ENCODE results near the gene MAGI3. TPM values are rescaled to one million over a fixed set of nuclear protein-coding genes. Genes with fewer than 3 reads are reported as not detected.
"Not testable (repeated sequence)": the region's sequence is repeated elsewhere in the genome, so short reads cannot be mapped to it uniquely, and the experiment has no call there.

The MAGI3 gene
- polyA plus RNA-seq, 3 donors = 2.9 to 6.0 (median 3.8) TPM

GRCh38 chr1:113394863-113395259, 4.5 kb downstream of the MAGI3 start:
- WGBS, 3 donors = 79 to 96% (median 88%) methylated on average over 1 of the region's 1 CpG
- H3K27ac ChIP-seq (ENCODE audit: low read depth, low read length) = no peak overlapping the region

- 74 to 97% (median 96%) methylated on average over 2 of the region's 2 CpGs for WGBS, 3 donors
- no peak overlapping the region for H3K27ac ChIP-seq (ENCODE audit: low read depth, low read length)
Observed at GRCh38 chr1:113396102-113396501, 5.8 kb downstream of the MAGI3 start.

- WGBS, 3 donors = 73 to 91% (median 89%) methylated on average over 3 of the region's 3 CpGs
Observed at GRCh38 chr1:113396585-113396984, 6.3 kb downstream of the MAGI3 start.

GRCh38 chr1:113399062-113399583, 8.8 kb downstream of the MAGI3 start:
- 78 to 82% (median 79%) methylated on average over 5 of the region's 5 CpGs for WGBS, 3 donors
- H3K27ac ChIP-seq (ENCODE audit: low read depth, low read length) = no peak overlapping the region

More at GRCh38 chr1:113396585-113396984, 6.3 kb downstream of the MAGI3 start:
- H3K27ac ChIP-seq (ENCODE audit: low read depth, low read length) = no peak overlapping the region

GRCh38 chr1:113401067-113401466, 10.8 kb downstream of the MAGI3 start:
- H3K27ac ChIP-seq (ENCODE audit: low read depth, low read length) = no peak overlapping the region
- WGBS, 3 donors = 23 to 40% (median 27%) methylated on average over 4 of the region's 4 CpGs

- WGBS, 3 donors = 80 to 91% (median 91%) methylated on average over 3 of the region's 3 CpGs
- H3K27ac ChIP-seq (ENCODE audit: low read depth, low read length) = no peak overlapping the region
Observed at GRCh38 chr1:113401728-113402127, 11.4 kb downstream of the MAGI3 start.

- WGBS, 3 donors = 30 to 94% (median 62%) methylated on average over 1 of the region's 1 CpG
- no peak overlapping the region for H3K27ac ChIP-seq (ENCODE audit: low read depth, low read length)
Observed at GRCh38 chr1:113403065-113403464, 12.8 kb downstream of the MAGI3 start.

GRCh38 chr1:113405573-113405972, 15.3 kb downstream of the MAGI3 start:
- H3K27ac ChIP-seq (ENCODE audit: low read depth, low read length) = no peak overlapping the region
- WGBS, 3 donors = 45 to 78% (median 72%) methylated on average over 2 of the region's 2 CpGs

- H3K27ac ChIP-seq (ENCODE audit: low read depth, low read length) = not testable (repeated sequence)
- 49 to 96% (median 93%) methylated on average over 4 of the region's 4 CpGs for WGBS, 3 donors
Observed at GRCh38 chr1:113406149-113406548, 15.8 kb downstream of the MAGI3 start.

GRCh38 chr1:113409363-113409762, 19.0 kb downstream of the MAGI3 start:
- H3K27ac ChIP-seq (ENCODE audit: low read depth, low read length) = no peak overlapping the region

GRCh38 chr1:113412020-113412419, 21.7 kb downstream of the MAGI3 start:
- WGBS, 3 donors = 96 to 98% (median 98%) methylated on average over 4 of the region's 4 CpGs
- H3K27ac ChIP-seq (ENCODE audit: low read depth, low read length) = not testable (repeated sequence)

GRCh38 chr1:113415310-113416070, 25.2 kb downstream of the MAGI3 start:
- no peak overlapping the region for H3K27ac ChIP-seq (ENCODE audit: low read depth, low read length)

GRCh38 chr1:113416071-113416470, 25.8 kb downstream of the MAGI3 start:
- H3K27ac ChIP-seq (ENCODE audit: low read depth, low read length) = not testable (repeated sequence)

More at GRCh38 chr1:113415310-113416070, 25.2 kb downstream of the MAGI3 start:
- 79 to 84% (median 84%) methylated on average over 6 of the region's 6 CpGs for WGBS, 3 donors

- H3K27ac ChIP-seq (ENCODE audit: low read depth, low read length) = no peak overlapping the region
- WGBS, 3 donors = 83 to 92% (median 87%) methylated on average over 2 of the region's 2 CpGs
Observed at GRCh38 chr1:113416496-113416895, 26.2 kb downstream of the MAGI3 start.

- WGBS, 3 donors = 98% methylated on average over 26 of the region's 26 CpGs
- H3K27ac ChIP-seq (ENCODE audit: low read depth, low read length) = no peak overlapping the region
Observed at GRCh38 chr1:113422315-113423068, 32.2 kb downstream of the MAGI3 start.

- 87 to 93% (median 92%) methylated on average over 13 to 14 of the region's 14 CpGs for WGBS, 3 donors
- H3K27ac ChIP-seq (ENCODE audit: low read depth, low read length) = no peak overlapping the region
Observed at GRCh38 chr1:113423826-113424225, 33.5 kb downstream of the MAGI3 start.

GRCh38 chr1:113429461-113430153, 39.3 kb downstream of the MAGI3 start:
- no peak overlapping the region for H3K27ac ChIP-seq (ENCODE audit: low read depth, low read length)
- WGBS, 3 donors = 73 to 90% (median 84%) methylated on average over 3 of the region's 3 CpGs

GRCh38 chr1:113433184-113433583, 42.9 kb downstream of the MAGI3 start:
- no peak overlapping the region for H3K27ac ChIP-seq (ENCODE audit: low read depth, low read length)
